Esophagus muscularis mucosa (tissue), 3 donors: ENCODE data around the gene TRIM8.

ENCODE experiments used
- CTCF ChIP-seq, 3 experiments: fragments of 200-600 bp in 2 of 3; fragments of 450-650 bp in 1 of 3; sonication (generic) in 2 of 3; IDR thresholded peaks; one replicate each; pipeline ENCODE4 v1.5.1; 2017 to 2019; ENCODE audit warnings: antibody characterized with exemption in 3 of 3, mild to moderate bottlenecking in 2 of 3, moderate library complexity in 1 of 3
- POLR2A ChIP-seq: fragments of 450-650 bp; IDR thresholded peaks from one replicate; pipeline ENCODE4 v1.6.1; 2017; ENCODE audit warnings: antibody characterized with exemption, moderate library complexity, mild to moderate bottlenecking, low read depth
- POLR2AphosphoS5 ChIP-seq, 2 donors: sonication (generic); formaldehyde crosslinking; IDR thresholded peaks; one replicate each; pipeline ENCODE4 v1.6.1; 2017; ENCODE audit warnings: antibody characterized with exemption in 2 of 2

- no peak for TF ChIP-seq CTCF (IDR thresholded peaks at IDR 0.05)
- TF ChIP-seq POLR2AphosphoS5 (IDR thresholded peaks at IDR 0.05) = no peak
- no peak for TF ChIP-seq POLR2A
These were observed 58.5 kb downstream of the TRIM8 start for GRCh38 chr10:102702742-102703141.
